Sciatic nerve (tissue), 1 donor: ENCODE results near the gene SLC8A2. TPM values are rescaled to one million over a fixed set of nuclear protein-coding genes. Genes with fewer than 3 reads are reported as not detected.

Source experiments
- total RNA-seq: library from RNA; stranded (reverse); fragmentation: NEBNext Ultra II Directional; extraction: Animal tissue kit (Norgen Biotek cat#: 25700); gene quantifications from one replicate; pipeline ENCODE4 v1.2.1, GENCODE V29; 2021
- donor health status: DM: no; HTN: no; CAD: no.

Gene SLC8A2
- total RNA-seq, 1 donor from 2014 or later = not detected

Other genes starting within 250 kb of the SLC8A2 start
- gene BBC3, start 240.7 kb downstream of the SLC8A2 start, total RNA-seq = 5.4 TPM
- gene CCDC9, start 215.4 kb downstream of the SLC8A2 start, total RNA-seq = 42.4 TPM
- 28.2 TPM for gene INAFM1, start 197.0 kb downstream of the SLC8A2 start, total RNA-seq
- 33.3 TPM for gene C5AR1, start 162.0 kb downstream of the SLC8A2 start, total RNA-seq
- gene C5AR2, start 139.7 kb downstream of the SLC8A2 start, total RNA-seq = 6.1 TPM
- gene DHX34, start 122.6 kb downstream of the SLC8A2 start, total RNA-seq = 15.2 TPM
- 6.6 TPM for gene MEIS3, start 52.4 kb downstream of the SLC8A2 start, total RNA-seq
- gene KPTN, start 12.3 kb upstream of the SLC8A2 start, total RNA-seq = 6.3 TPM
- gene NAPA, start 43.2 kb upstream of the SLC8A2 start, total RNA-seq = 91.7 TPM
- gene ZNF541, start 101.3 kb upstream of the SLC8A2 start, total RNA-seq = 0.71 TPM
- gene BICRA, start 137.2 kb upstream of the SLC8A2 start, total RNA-seq = 23.9 TPM
- gene EHD2, start 241.5 kb upstream of the SLC8A2 start, total RNA-seq = 153 TPM